Loucy (cell line): Measurements from ENCODE around the gene ICAM4.

Source experiments
- EZH2phosphoT487 ChIP-seq: fragments of 200-600 bp; IDR thresholded peaks from 2 replicates; pipeline ENCODE4 v1.6.1; 2018; ENCODE audit warnings: antibody characterized with exemption, mild to moderate bottlenecking, moderate library complexity, borderline replicate concordance
- TF ChIP-seq, protein P1 (sequence below): fragments of 200-600 bp; sonication (generic); conservative IDR thresholded peaks from 2 replicates; pipeline ENCODE4 v1.5.1; 2014; ENCODE audit warnings: mild to moderate bottlenecking, antibody characterized with exemption, low read length

DNA sequence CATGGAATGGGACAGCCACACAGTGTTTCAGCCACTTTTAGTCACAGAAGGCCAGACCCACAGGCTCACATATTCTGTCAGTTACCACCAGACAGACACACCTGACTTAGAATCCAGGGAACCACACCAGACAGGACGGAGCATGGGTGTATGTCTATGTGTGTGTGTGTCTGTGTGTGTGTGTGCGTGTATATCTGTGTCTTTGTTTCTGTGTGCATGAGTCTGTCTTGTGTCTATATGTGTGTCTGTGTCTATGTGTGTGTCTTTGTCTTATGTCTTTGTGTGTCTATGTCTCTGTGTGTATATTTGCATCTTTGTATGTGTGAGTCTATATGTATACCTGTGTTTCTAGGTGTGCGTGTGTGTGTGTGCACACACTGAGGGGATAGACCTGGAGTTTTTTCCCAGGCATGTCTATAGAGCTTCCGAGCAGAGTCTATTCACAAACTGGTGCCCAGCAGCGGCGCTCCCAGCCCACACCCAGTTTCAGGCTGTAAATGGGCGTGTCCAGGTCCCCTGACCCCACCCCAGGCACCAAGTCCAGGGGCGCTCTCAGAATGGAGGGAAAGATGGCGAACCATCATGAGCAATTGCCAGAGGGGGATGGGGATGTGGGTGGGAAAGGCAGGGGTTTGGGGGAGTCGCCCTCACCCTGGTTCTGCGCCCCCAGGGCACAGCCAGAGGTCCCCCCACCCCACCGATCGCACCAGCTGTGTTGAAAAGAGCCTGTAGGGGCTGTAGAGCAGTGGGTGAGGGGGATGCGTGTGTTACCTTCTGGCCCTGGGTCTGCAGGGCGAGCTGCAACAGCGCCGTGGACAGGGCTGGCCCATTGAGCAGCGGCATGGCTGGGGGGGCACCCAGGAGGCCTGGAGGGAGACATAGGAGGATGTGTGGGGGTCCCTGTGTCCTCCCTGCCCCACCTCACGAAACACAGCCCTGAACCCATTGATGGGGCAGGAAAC lies 35.4 kb downstream of the ICAM4 start:
- TF ChIP-seq, protein P1, sequence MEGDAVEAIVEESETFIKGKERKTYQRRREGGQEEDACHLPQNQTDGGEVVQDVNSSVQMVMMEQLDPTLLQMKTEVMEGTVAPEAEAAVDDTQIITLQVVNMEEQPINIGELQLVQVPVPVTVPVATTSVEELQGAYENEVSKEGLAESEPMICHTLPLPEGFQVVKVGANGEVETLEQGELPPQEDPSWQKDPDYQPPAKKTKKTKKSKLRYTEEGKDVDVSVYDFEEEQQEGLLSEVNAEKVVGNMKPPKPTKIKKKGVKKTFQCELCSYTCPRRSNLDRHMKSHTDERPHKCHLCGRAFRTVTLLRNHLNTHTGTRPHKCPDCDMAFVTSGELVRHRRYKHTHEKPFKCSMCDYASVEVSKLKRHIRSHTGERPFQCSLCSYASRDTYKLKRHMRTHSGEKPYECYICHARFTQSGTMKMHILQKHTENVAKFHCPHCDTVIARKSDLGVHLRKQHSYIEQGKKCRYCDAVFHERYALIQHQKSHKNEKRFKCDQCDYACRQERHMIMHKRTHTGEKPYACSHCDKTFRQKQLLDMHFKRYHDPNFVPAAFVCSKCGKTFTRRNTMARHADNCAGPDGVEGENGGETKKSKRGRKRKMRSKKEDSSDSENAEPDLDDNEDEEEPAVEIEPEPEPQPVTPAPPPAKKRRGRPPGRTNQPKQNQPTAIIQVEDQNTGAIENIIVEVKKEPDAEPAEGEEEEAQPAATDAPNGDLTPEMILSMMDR: no peak
- TF ChIP-seq EZH2phosphoT487: no peak
